HL-60/S4 (cell line): ENCODE results near the gene STK17A.
"Not testable (repeated sequence)": the region's sequence is repeated elsewhere in the genome, so short reads cannot be mapped to it uniquely, and the experiment has no call there.

ENCODE experiments used
- in situ Hi-C: fragments of 300-500 bp; cut with MboI; formaldehyde crosslinking; loops from 2 replicates; pipeline ENCODE4 v1.14.3; 2022; ENCODE audit warnings: low sequenced_read_pairs

STK17A gene

GRCh38 chr7:43591558-43592180 lies 8.8 kb downstream of the STK17A start:
- in situ Hi-C loops, result no loop called here

GRCh38 chr7:43592326-43592725 lies 9.4 kb downstream of the STK17A start:
- in situ Hi-C loops, result no loop called here

- in situ Hi-C loops, result no loop called here
Measured at GRCh38 chr7:43593010-43593409, 10.1 kb downstream of the STK17A start.

GRCh38 chr7:43594020-43594419 lies 11.1 kb downstream of the STK17A start:
- in situ Hi-C loops, result no loop called here

- in situ Hi-C loops, result not testable (repeated sequence)
Measured at GRCh38 chr7:43596426-43596825, 13.5 kb downstream of the STK17A start.

- in situ Hi-C loops, result no loop called here
Measured at GRCh38 chr7:43600056-43600455, 17.1 kb downstream of the STK17A start.

- in situ Hi-C loops, result no loop called here
Measured at GRCh38 chr7:43602256-43602655, 19.3 kb downstream of the STK17A start.

GRCh38 chr7:43604251-43604650 lies 21.3 kb downstream of the STK17A start:
- in situ Hi-C loops, result no loop called here

GRCh38 chr7:43609097-43609496 lies 26.2 kb downstream of the STK17A start:
- in situ Hi-C loops, result no loop called here

- in situ Hi-C loops, result no loop called here
Measured at GRCh38 chr7:43612128-43612527, 29.2 kb downstream of the STK17A start.

GRCh38 chr7:43612599-43613589 lies 30.0 kb downstream of the STK17A start:
- in situ Hi-C loops, result no loop called here

GRCh38 chr7:43615558-43616145 lies 32.7 kb downstream of the STK17A start:
- in situ Hi-C loops, result no loop called here

- in situ Hi-C loops, result no loop called here
Measured at GRCh38 chr7:43616977-43617376, 34.1 kb downstream of the STK17A start.

GRCh38 chr7:43618073-43618472 lies 35.2 kb downstream of the STK17A start:
- in situ Hi-C loops, result no loop called here

- in situ Hi-C loops, result no loop called here
Measured at GRCh38 chr7:43619213-43620012, 36.5 kb downstream of the STK17A start.

- in situ Hi-C loops, result no loop called here
Measured at GRCh38 chr7:43621729-43622448, 39.0 kb downstream of the STK17A start.

- in situ Hi-C loops, result no loop called here
Measured at GRCh38 chr7:43624156-43624555, 41.2 kb downstream of the STK17A start.

GRCh38 chr7:43625453-43625852 lies 42.5 kb downstream of the STK17A start:
- in situ Hi-C loops, result no loop called here

- in situ Hi-C loops, result no loop called here
Measured at GRCh38 chr7:43625980-43626379, 43.1 kb downstream of the STK17A start.

GRCh38 chr7:43626695-43627094 lies 43.8 kb downstream of the STK17A start:
- in situ Hi-C loops, result no loop called here
